ENCODE results near the gene PLXNB2.

PLXNB2 gene

DNA sequence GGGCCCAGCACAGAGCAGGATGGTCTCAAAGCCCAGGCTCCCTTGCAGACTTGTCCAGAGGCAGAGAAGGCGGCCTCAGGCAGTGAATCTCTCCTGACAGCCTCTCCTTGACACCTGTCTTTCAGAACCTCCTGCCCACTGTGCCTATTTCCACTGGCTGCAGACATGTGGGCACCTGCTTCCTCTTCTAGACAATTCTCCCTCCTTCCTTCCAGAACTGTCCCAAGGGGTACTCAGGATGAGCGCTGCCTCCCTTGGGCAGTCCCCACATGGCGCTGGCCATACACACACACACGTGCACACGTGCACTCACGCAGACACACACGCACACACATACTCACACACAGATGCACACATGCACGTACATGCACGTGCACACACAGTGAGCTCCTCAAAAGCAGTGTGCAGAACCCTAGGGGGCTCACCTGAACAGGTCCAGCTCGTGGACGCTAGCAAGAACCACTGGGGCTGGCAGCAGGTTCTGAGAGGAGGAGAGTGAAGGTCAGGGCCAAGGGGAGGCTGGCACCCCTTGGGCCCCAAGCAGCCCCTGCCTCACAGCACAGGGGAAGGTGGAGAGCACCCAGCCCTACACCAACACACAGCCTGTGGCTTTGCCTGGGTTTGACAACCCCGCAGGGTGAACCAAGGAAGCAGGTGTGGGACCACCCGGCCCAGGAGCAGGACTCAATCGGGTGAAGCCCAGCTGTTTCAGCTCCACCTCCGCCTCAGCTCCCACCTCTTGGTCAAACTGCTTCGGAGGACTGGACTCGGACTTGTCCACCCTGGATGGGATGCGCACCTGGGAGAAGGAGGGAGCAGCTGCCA, 8.1 kb upstream of the PLXNB2 start:
- TF ChIP-seq EZH2 (IDR thresholded peaks at IDR 0.05; ENCODE audit: borderline replicate concordance, low read depth, low read length, severe bottlenecking) = no peak
- TF ChIP-seq, protein P1, sequence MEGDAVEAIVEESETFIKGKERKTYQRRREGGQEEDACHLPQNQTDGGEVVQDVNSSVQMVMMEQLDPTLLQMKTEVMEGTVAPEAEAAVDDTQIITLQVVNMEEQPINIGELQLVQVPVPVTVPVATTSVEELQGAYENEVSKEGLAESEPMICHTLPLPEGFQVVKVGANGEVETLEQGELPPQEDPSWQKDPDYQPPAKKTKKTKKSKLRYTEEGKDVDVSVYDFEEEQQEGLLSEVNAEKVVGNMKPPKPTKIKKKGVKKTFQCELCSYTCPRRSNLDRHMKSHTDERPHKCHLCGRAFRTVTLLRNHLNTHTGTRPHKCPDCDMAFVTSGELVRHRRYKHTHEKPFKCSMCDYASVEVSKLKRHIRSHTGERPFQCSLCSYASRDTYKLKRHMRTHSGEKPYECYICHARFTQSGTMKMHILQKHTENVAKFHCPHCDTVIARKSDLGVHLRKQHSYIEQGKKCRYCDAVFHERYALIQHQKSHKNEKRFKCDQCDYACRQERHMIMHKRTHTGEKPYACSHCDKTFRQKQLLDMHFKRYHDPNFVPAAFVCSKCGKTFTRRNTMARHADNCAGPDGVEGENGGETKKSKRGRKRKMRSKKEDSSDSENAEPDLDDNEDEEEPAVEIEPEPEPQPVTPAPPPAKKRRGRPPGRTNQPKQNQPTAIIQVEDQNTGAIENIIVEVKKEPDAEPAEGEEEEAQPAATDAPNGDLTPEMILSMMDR (IDR thresholded peaks at IDR 0.05; ENCODE audit: borderline replicate concordance, extremely low read depth, low read length, poor library complexity, severe bottlenecking) = no peak
- Histone ChIP-seq H2AFZ (ENCODE audit: low read depth, low read length) (no peak overlapping the region), H3K4me2 (ENCODE audit: insufficient read depth, low read length) (no peak overlapping the region), H3K4me1 (ENCODE audit: insufficient read depth, low read length) (peaks cover 4% of the 10 kb centered on the region; the same call in 1 of the 2 replicates), H3K79me2 (ENCODE audit: insufficient read depth, low read length) (no peaks in the 10 kb centered on the region), H3K9me3 (ENCODE audit: insufficient read depth, low read length, severe bottlenecking) (no peaks in the 10 kb centered on the region), H3K27ac (ENCODE audit: low read length) (no peak overlapping the region), H4K20me1 (ENCODE audit: insufficient read depth, low read length) (peaks cover 14% of the 10 kb centered on the region; the same call in 1 of the 2 replicates), H3K36me3 (ENCODE audit: insufficient read depth, low read length) (no peaks in the 10 kb centered on the region), H3K4me3 (ENCODE audit: low read depth in 1 of 2, low read length in 2 of 2) (no peak overlapping the region), H3K9ac (ENCODE audit: low read depth, low read length) (no peak overlapping the region), H3K27me3 (ENCODE audit: insufficient read depth, low read length, poor library complexity) (peaks cover 12% of the 10 kb centered on the region)
- ATAC-seq (ENCODE audit: insufficient read depth, low read depth) = no peak; the same call in 2 of the 3 replicates
- no peak for DNase-seq

GRCh38 chr22:50314455-50315288, 7.2 kb upstream of the PLXNB2 start:
- ATAC-seq (ENCODE audit: insufficient read depth, low read depth) = peak; percentile 60; the same call in 2 of the 3 replicates
- DNase-seq = peak; percentile 35
- Histone ChIP-seq H3K27ac (ENCODE audit: low read length) (no peak overlapping the region), H4K20me1 (ENCODE audit: insufficient read depth, low read length) (peaks cover 14% of the 10 kb centered on the region; the same call in 1 of the 2 replicates), H3K9me3 (ENCODE audit: insufficient read depth, low read length, severe bottlenecking) (no peaks in the 10 kb centered on the region), H3K27me3 (ENCODE audit: insufficient read depth, low read length, poor library complexity) (peaks cover 12% of the 10 kb centered on the region), H3K9ac (ENCODE audit: low read depth, low read length) (no peak overlapping the region), H3K36me3 (ENCODE audit: insufficient read depth, low read length) (no peaks in the 10 kb centered on the region), H3K4me3 (ENCODE audit: low read depth in 1 of 2, low read length in 2 of 2) (no peak overlapping the region; a peak in 1 of 4 replicates), H3K4me2 (ENCODE audit: insufficient read depth, low read length) (peak overlapping the region; percentile 41; the same call in 1 of the 2 replicates), H3K79me2 (ENCODE audit: insufficient read depth, low read length) (no peaks in the 10 kb centered on the region), H3K4me1 (ENCODE audit: insufficient read depth, low read length) (peaks cover 4% of the 10 kb centered on the region; the same call in 1 of the 2 replicates), H2AFZ (ENCODE audit: low read depth, low read length) (peak overlapping the region; percentile 62; the same call in 1 of the 2 replicates)
- no peak for TF ChIP-seq EZH2 (IDR thresholded peaks at IDR 0.05; ENCODE audit: borderline replicate concordance, low read depth, low read length, severe bottlenecking)
- TF ChIP-seq, protein P1 (IDR thresholded peaks at IDR 0.05; ENCODE audit: borderline replicate concordance, extremely low read depth, low read length, poor library complexity, severe bottlenecking) = no peak

DNA sequence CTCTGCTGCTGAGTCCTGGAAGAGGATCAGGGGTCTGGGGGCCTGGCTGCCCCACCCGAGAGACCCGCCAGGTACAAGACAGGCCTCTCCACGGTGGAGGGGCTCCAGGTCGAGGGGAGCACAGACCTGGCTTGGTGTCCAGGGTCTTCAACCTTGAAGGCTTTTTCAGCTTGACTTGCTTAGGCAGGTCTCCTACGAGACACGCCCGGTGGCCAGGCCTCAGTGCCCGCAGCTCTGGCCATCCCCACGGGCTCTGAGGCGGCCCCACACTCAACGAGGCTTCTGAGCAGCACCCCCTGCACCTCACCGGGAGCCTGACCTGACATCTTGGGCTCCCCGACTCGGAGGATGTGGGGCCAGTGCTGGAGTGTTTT, 6.6 kb upstream of the PLXNB2 start:
- TF ChIP-seq EZH2 (IDR thresholded peaks at IDR 0.05; ENCODE audit: borderline replicate concordance, low read depth, low read length, severe bottlenecking) = no peak
- TF ChIP-seq, protein P1 (IDR thresholded peaks at IDR 0.05; ENCODE audit: borderline replicate concordance, extremely low read depth, low read length, poor library complexity, severe bottlenecking) = no peak
- ATAC-seq (ENCODE audit: insufficient read depth, low read depth) = no peak
- no peak overlapping the region for H3K9ac ChIP-seq (ENCODE audit: low read depth, low read length)
- no peak for DNase-seq
- H3K79me2 ChIP-seq (ENCODE audit: insufficient read depth, low read length) = no peaks in the 10 kb centered on the region
- no peak overlapping the region for H3K4me3 ChIP-seq (ENCODE audit: low read depth in 1 of 2, low read length in 2 of 2)
- H3K27me3 ChIP-seq (ENCODE audit: insufficient read depth, low read length, poor library complexity) = peaks cover 12% of the 10 kb centered on the region
- H3K4me2 ChIP-seq (ENCODE audit: insufficient read depth, low read length) = peak overlapping the region; percentile 41; the same call in 1 of the 2 replicates
- no peaks in the 10 kb centered on the region for H3K9me3 ChIP-seq (ENCODE audit: insufficient read depth, low read length, severe bottlenecking)
- H2AFZ ChIP-seq (ENCODE audit: low read depth, low read length) = peak overlapping the region; percentile 62; the same call in 1 of the 2 replicates
- H4K20me1 ChIP-seq (ENCODE audit: insufficient read depth, low read length) = peaks cover 14% of the 10 kb centered on the region; the same call in 1 of the 2 replicates
- no peak overlapping the region for H3K27ac ChIP-seq (ENCODE audit: low read length)
- H3K36me3 ChIP-seq (ENCODE audit: insufficient read depth, low read length) = no peaks in the 10 kb centered on the region
- peaks cover 4% of the 10 kb centered on the region; the same call in 1 of the 2 replicates for H3K4me1 ChIP-seq (ENCODE audit: insufficient read depth, low read length)

All from DND-41 (cell line).